Measurements from ENCODE around the gene HAVCR1.

The HAVCR1 gene

DNA sequence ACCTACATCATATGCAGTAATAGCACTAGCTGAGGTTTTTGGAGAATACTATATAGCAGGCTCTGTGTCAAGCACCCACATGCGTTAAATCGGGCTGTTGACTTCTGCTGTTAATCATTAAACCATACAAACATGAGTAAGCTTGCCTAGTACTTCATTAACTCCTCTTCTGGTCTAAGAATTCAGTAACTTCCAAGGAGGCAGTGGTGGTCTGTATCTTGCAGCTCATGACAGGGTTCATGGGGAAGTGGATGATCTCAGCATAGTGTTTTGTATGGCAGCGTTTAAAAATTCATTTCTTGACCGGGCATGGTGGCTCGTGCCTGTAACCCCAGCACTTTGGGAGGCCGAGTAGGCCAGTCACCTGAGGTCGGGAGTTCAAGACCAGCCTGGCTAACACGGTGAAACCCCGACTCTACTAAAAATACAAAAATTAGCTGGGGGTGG lies at the start of gene HAVCR1:
HAVCR1 (minus strand) TSS at position 24 of the 447 bp plus-strand sequence. CDS start 1,173 bp downstream, outside the sequence.
- H3K9me3 ChIP-seq (ENCODE audit: low read length) = no peaks in the 10 kb centered on the region
- H3K27me3 ChIP-seq (ENCODE audit: insufficient read depth, low read length) = no peaks in the 10 kb centered on the region
- no peak within 1 kb of the TSS for H3K4me3 ChIP-seq (ENCODE audit: low read length)
- H2AFZ ChIP-seq (ENCODE audit: low read depth, low read length) = no peak within 1 kb of the TSS
- H3K36me3 ChIP-seq (ENCODE audit: insufficient read depth, low read length) = no peaks in the 10 kb centered on the region
- no peaks in the 10 kb centered on the region for H3K4me1 ChIP-seq (ENCODE audit: insufficient read depth, low read length)

DNA sequence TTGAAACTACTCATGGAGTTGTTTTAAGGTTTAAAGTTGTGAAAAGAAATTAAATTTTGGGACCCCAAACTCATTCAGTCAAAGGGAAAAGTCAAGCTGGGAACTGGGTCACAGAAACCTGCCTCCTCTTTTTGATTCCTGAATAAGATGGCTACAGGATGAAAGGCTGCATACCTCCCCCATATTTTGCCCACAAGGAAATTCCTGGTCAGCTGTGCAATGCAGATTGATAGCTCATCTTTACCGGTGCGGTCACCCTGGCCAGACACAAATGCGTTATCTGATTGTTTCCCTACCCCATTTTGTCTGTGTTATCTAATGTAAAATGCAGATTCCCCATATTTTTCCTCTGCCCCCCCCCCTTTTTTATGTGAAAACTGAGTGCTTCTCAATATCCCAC lies 48.6 kb upstream of the HAVCR1 start:
- no peak overlapping the region for H3K4me3 ChIP-seq (ENCODE audit: low read length)
- no peaks in the 10 kb centered on the region for H3K27me3 ChIP-seq (ENCODE audit: insufficient read depth, low read length)
- H3K9me3 ChIP-seq (ENCODE audit: low read length) = no peaks in the 10 kb centered on the region
- H3K36me3 ChIP-seq (ENCODE audit: insufficient read depth, low read length) = no peaks in the 10 kb centered on the region
- H2AFZ ChIP-seq (ENCODE audit: low read depth, low read length) = no peak overlapping the region
- H3K4me1 ChIP-seq (ENCODE audit: insufficient read depth, low read length) = peaks cover 3% of the 10 kb centered on the region

DNA sequence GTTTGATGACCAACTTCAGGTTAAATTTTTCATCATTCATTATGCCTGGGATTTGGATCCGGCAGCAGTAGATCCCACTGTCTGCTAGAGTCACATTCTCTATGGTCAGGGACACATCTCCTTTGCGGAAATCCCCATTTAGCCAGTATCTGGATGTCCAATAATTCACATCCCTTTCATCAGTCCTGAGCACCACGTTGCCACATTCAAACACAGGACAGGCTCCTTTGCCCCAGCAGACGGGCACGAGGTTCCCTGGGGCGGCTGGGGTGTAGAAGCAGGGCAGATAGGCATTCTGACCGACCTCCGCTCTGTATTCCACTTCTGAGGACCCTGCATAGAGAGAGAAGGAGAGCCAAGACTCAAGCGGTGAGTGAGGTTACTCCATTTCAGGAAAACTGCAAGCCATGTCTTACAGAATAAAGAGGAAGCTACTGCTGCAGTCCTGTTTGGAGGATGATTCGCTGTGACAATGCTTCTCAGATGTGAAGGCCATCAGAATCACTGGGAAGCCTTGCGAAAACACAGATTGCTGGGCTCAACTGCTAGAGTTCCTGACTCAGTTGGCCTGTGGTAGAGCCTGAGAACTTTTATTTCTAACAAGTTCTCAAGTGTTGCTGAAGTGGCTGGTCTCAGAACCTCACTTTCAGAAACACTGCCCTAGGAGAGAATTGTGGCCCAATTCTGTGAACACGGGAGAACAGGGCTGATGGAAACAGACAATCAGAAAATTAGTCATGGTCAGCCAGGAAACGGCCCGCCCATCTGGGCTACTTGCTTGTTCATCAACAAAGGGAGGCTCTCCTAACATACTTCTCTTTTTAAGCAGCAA lies 47.9 kb upstream of the HAVCR1 start:
- Histone ChIP-seq H3K4me3 (ENCODE audit: low read length) (no peak overlapping the region), H3K9me3 (ENCODE audit: low read length) (no peaks in the 10 kb centered on the region), H2AFZ (ENCODE audit: low read depth, low read length) (no peak overlapping the region), H3K27me3 (ENCODE audit: insufficient read depth, low read length) (no peaks in the 10 kb centered on the region), H3K4me1 (ENCODE audit: insufficient read depth, low read length) (peaks cover 3% of the 10 kb centered on the region), H3K36me3 (ENCODE audit: insufficient read depth, low read length) (no peaks in the 10 kb centered on the region)

DNA sequence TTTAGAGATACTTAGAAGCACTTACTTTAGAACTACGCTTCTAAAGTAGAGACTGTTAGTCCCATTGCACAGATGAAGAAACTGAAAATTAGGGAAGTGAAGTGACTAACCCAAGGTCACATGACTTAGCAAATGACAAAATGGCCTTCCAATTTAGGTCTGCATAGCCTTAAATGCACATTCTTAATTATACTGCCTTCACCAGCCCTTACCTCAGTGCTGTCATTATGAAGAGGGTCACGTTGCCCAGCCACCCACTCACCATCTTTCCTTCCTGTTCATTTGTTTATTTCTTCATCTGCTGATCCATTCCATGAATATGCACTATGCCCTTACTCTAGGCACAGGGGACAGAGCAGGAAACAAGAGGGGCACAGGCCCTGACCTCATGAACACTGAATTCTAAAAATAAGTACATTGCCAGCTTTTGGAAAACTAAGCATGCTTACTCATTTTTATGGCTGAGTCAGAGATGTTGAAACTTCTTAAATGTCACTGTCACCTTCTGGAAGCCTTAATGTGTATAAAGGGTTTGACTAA lies 41.3 kb upstream of the HAVCR1 start:
- H3K4me3 ChIP-seq (ENCODE audit: low read length) = no peak overlapping the region
- H3K36me3 ChIP-seq (ENCODE audit: insufficient read depth, low read length) = no peaks in the 10 kb centered on the region
- no peaks in the 10 kb centered on the region for H3K4me1 ChIP-seq (ENCODE audit: insufficient read depth, low read length)
- H3K27me3 ChIP-seq (ENCODE audit: insufficient read depth, low read length) = no peaks in the 10 kb centered on the region
- H3K9me3 ChIP-seq (ENCODE audit: low read length) = no peaks in the 10 kb centered on the region
- no peak overlapping the region for H2AFZ ChIP-seq (ENCODE audit: low read depth, low read length)

- Histone ChIP-seq H2AFZ (ENCODE audit: low read depth, low read length) (no peak overlapping the region), H3K4me3 (ENCODE audit: low read length) (no peak overlapping the region), H3K36me3 (ENCODE audit: insufficient read depth, low read length) (no peaks in the 10 kb centered on the region), H3K9me3 (ENCODE audit: low read length) (no peaks in the 10 kb centered on the region), H3K27me3 (ENCODE audit: insufficient read depth, low read length) (no peaks in the 10 kb centered on the region), H3K4me1 (ENCODE audit: insufficient read depth, low read length) (no peaks in the 10 kb centered on the region)
These were observed 29.6 kb upstream of the HAVCR1 start for GRCh38 chr5:157088342-157088990.

DNA sequence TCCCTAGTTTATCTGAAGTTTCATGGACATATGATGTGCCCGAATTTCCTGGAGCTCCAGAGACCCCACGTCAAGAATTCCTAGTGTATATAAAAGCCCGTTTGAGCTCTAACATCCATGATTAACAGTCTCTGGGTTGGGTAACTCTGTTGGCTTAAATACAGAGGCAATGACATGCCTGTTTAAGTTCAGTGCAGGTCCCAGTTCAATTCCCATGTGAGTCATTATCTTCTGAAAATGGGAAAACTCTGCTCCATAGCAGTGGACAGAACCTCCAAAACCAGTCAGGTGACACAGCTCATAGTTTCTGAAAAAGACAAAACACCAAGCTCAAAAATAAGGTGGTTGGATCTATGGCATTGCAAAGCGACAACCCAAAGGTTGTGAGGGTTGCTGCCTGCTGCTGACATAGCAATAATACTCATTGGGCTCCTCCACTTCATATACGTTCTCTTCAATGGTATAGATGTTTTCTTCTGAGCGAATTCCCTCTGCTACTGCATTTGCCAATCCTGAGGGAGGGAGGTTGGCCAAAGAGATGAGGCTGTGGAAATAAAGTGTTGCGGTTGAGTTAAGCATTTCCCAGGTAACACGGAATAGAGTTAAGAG lies 27.9 kb upstream of the HAVCR1 start:
- Histone ChIP-seq H2AFZ (ENCODE audit: low read depth, low read length) (no peak overlapping the region), H3K4me1 (ENCODE audit: insufficient read depth, low read length) (no peaks in the 10 kb centered on the region), H3K36me3 (ENCODE audit: insufficient read depth, low read length) (no peaks in the 10 kb centered on the region), H3K4me3 (ENCODE audit: low read length) (no peak overlapping the region), H3K9me3 (ENCODE audit: low read length) (no peaks in the 10 kb centered on the region), H3K27me3 (ENCODE audit: insufficient read depth, low read length) (no peaks in the 10 kb centered on the region)

GRCh38 chr5:157085930-157086329 lies 27.0 kb upstream of the HAVCR1 start:
- Histone ChIP-seq H2AFZ (ENCODE audit: low read depth, low read length) (no peak overlapping the region), H3K4me1 (ENCODE audit: insufficient read depth, low read length) (no peaks in the 10 kb centered on the region), H3K4me3 (ENCODE audit: low read length) (no peak overlapping the region), H3K36me3 (ENCODE audit: insufficient read depth, low read length) (no peaks in the 10 kb centered on the region), H3K27me3 (ENCODE audit: insufficient read depth, low read length) (no peaks in the 10 kb centered on the region), H3K9me3 (ENCODE audit: low read length) (no peaks in the 10 kb centered on the region)

DNA sequence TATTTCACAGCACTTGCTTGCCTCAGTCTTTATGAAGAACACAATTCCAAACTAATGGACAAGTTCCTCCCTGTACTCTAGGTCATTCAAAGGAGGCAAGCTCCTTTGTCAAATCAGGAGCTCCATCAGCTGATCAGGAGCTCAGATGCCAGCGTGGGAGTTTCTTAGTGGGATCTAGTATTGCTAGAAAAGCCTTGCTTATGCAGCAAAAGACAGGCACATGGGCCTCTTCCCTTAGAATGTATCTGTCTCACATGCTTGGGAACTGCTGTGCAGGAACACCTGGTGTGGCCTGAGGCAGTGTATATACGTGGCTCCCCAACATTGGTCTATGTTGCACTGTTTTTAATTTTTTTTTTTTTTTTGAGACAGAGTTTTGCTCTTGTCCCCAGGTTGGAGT lies 21.4 kb upstream of the HAVCR1 start:
- Histone ChIP-seq H3K4me1 (ENCODE audit: insufficient read depth, low read length) (no peaks in the 10 kb centered on the region), H2AFZ (ENCODE audit: low read depth, low read length) (no peak overlapping the region), H3K9me3 (ENCODE audit: low read length) (no peaks in the 10 kb centered on the region), H3K4me3 (ENCODE audit: low read length) (no peak overlapping the region), H3K36me3 (ENCODE audit: insufficient read depth, low read length) (no peaks in the 10 kb centered on the region), H3K27me3 (ENCODE audit: insufficient read depth, low read length) (no peaks in the 10 kb centered on the region)

DNA sequence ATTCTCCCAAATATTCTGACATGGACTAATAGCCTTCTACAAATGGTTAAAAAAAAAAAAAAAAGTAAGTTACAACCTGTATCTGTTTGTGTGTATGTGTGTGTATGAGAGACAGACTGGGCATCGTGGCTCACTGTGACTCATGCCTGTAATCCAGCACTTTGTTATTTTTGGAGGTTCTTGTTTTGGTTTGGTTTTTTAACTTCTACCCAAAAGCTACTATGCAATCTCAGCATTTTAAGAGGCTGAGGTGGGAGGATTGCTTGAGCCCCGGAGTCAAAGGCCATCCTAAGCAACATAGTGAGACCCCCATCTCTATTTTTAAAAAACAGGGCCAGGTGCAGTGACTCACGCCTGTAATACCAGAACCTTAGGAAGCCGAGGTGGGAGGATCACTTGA lies 17.6 kb upstream of the HAVCR1 start:
- H2AFZ ChIP-seq (ENCODE audit: low read depth, low read length) = no peak overlapping the region
- peaks cover 2% of the 10 kb centered on the region for H3K27me3 ChIP-seq (ENCODE audit: insufficient read depth, low read length)
- H3K36me3 ChIP-seq (ENCODE audit: insufficient read depth, low read length) = no peaks in the 10 kb centered on the region
- no peaks in the 10 kb centered on the region for H3K4me1 ChIP-seq (ENCODE audit: insufficient read depth, low read length)
- no peaks in the 10 kb centered on the region for H3K9me3 ChIP-seq (ENCODE audit: low read length)
- H3K4me3 ChIP-seq (ENCODE audit: low read length) = no peak overlapping the region

GRCh38 chr5:157072508-157072907 lies 13.6 kb upstream of the HAVCR1 start:
- no peaks in the 10 kb centered on the region for H3K36me3 ChIP-seq (ENCODE audit: insufficient read depth, low read length)
- H3K4me1 ChIP-seq (ENCODE audit: insufficient read depth, low read length) = no peaks in the 10 kb centered on the region
- no peak overlapping the region for H2AFZ ChIP-seq (ENCODE audit: low read depth, low read length)
- no peaks in the 10 kb centered on the region for H3K9me3 ChIP-seq (ENCODE audit: low read length)
- H3K4me3 ChIP-seq (ENCODE audit: low read length) = no peak overlapping the region
- peaks cover 2% of the 10 kb centered on the region for H3K27me3 ChIP-seq (ENCODE audit: insufficient read depth, low read length)

DNA sequence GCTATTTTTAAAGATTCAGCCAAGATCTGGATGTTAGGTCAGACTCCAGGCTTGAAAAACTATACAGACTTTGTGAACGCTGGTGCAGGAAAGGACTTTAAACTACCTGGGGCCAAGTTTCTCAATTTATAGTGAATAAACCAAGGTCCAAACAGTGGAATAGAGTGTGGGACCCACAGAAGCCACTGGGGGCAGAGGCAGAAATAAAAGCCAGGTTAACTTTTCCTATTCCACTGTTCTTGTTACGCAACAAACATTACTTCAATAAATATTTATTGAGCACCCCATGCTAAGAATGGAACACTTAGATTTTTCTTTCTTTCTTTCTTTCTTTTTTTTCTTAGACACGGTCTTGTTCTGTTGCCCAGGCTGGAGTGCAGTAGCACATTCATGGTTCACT lies 11.0 kb upstream of the HAVCR1 start:
- H3K4me3 ChIP-seq (ENCODE audit: low read length) = no peak overlapping the region

DNA sequence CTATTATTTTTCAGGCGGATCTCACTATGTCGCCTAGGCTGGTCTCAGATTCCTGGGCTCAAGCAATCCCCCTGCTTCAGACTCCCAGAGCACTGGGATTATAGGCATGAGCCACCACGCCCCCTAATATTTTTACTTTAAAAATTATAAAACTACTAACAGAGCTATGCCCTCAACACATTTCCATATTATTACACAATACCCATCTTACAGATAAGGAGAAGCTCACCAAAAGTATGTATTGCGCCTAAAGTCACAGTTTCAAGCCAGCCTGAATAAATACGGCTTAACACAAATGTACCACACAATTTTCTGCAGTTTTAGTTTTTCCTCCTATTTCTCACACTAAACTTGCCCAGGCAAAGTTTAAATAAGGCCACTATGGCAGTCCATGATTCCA lies 9.9 kb upstream of the HAVCR1 start:
- H3K4me3 ChIP-seq (ENCODE audit: low read length) = no peak overlapping the region
- H2AFZ ChIP-seq (ENCODE audit: low read depth, low read length) = no peak overlapping the region
- H3K9me3 ChIP-seq (ENCODE audit: low read length) = no peaks in the 10 kb centered on the region
- no peaks in the 10 kb centered on the region for H3K4me1 ChIP-seq (ENCODE audit: insufficient read depth, low read length)
- H3K27me3 ChIP-seq (ENCODE audit: insufficient read depth, low read length) = peaks cover 2% of the 10 kb centered on the region
- no peaks in the 10 kb centered on the region for H3K36me3 ChIP-seq (ENCODE audit: insufficient read depth, low read length)

More for the DNA sequence above, 11.0 kb upstream of the HAVCR1 start:
- no peaks in the 10 kb centered on the region for H3K9me3 ChIP-seq (ENCODE audit: low read length)
- no peaks in the 10 kb centered on the region for H3K4me1 ChIP-seq (ENCODE audit: insufficient read depth, low read length)
- no peak overlapping the region for H2AFZ ChIP-seq (ENCODE audit: low read depth, low read length)
- H3K36me3 ChIP-seq (ENCODE audit: insufficient read depth, low read length) = no peaks in the 10 kb centered on the region
- H3K27me3 ChIP-seq (ENCODE audit: insufficient read depth, low read length) = peaks cover 2% of the 10 kb centered on the region

- no peak overlapping the region for H2AFZ ChIP-seq (ENCODE audit: low read depth, low read length)
- peaks cover 2% of the 10 kb centered on the region for H3K27me3 ChIP-seq (ENCODE audit: insufficient read depth, low read length)
- H3K9me3 ChIP-seq (ENCODE audit: low read length) = no peaks in the 10 kb centered on the region
- H3K4me3 ChIP-seq (ENCODE audit: low read length) = no peak overlapping the region
- no peaks in the 10 kb centered on the region for H3K36me3 ChIP-seq (ENCODE audit: insufficient read depth, low read length)
- no peaks in the 10 kb centered on the region for H3K4me1 ChIP-seq (ENCODE audit: insufficient read depth, low read length)
These were observed 9.4 kb upstream of the HAVCR1 start for GRCh38 chr5:157068339-157068738.
